ELF-1 (cell line): Measurements from ENCODE around the gene AKAP6.

Experiments
- DNase-seq: peaks from one replicate; pipeline ENCODE4 v3.0.0-alpha.2; 2016; ENCODE audit warnings: low read depth, low spot score

The AKAP6 gene, protein sequence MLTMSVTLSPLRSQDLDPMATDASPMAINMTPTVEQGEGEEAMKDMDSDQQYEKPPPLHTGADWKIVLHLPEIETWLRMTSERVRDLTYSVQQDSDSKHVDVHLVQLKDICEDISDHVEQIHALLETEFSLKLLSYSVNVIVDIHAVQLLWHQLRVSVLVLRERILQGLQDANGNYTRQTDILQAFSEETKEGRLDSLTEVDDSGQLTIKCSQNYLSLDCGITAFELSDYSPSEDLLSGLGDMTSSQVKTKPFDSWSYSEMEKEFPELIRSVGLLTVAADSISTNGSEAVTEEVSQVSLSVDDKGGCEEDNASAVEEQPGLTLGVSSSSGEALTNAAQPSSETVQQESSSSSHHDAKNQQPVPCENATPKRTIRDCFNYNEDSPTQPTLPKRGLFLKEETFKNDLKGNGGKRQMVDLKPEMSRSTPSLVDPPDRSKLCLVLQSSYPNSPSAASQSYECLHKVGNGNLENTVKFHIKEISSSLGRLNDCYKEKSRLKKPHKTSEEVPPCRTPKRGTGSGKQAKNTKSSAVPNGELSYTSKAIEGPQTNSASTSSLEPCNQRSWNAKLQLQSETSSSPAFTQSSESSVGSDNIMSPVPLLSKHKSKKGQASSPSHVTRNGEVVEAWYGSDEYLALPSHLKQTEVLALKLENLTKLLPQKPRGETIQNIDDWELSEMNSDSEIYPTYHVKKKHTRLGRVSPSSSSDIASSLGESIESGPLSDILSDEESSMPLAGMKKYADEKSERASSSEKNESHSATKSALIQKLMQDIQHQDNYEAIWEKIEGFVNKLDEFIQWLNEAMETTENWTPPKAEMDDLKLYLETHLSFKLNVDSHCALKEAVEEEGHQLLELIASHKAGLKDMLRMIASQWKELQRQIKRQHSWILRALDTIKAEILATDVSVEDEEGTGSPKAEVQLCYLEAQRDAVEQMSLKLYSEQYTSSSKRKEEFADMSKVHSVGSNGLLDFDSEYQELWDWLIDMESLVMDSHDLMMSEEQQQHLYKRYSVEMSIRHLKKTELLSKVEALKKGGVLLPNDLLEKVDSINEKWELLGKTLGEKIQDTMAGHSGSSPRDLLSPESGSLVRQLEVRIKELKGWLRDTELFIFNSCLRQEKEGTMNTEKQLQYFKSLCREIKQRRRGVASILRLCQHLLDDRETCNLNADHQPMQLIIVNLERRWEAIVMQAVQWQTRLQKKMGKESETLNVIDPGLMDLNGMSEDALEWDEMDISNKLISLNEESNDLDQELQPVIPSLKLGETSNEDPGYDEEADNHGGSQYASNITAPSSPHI (N-terminal part only)

DNA sequence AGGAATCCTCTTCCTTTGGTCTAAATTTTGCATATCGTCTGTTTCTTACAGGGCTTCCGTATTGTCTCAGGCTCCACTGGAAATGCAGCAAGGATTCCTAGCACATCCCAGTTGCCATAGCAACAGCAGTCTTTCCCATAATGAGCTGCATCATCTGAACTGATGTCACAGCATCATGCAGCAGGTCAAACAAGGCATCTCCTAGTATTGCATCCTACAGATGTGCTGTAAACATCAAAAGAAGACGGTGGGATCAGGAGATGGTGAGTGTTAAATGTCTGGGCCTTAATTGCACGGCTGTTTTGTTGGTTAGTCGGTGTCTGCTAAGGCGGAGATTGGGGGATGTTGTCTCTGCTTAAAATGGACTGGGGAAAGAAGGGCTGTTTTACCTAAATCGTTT lies at the start of gene AKAP6:
TSS of gene AKAP6 (plus strand) at position 153 of the 400 bp plus-strand sequence. CDS start 104,196 bp downstream, outside the sequence.
- DNase-seq: peak; percentile 34

DNA sequence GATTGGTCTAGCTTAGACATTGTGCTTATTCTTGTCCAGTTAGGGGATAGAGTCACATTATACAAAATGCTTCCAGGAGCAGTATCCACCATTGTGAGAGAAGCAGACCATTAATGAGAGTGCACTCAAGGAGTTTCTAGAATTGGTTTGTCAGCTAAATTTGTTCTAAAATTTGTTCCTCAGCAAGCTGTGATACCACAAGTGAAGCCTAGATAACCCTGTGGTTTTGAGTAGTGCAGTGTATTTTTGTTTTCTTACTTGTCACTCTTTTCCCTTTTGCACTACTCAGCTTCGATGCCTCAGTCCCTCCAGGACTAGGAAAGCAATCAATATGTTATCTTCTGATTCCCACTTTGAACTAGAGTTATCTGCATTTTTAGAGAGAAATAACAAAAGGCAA lies 42.5 kb upstream of the AKAP6 start:
- DNase-seq: no peak

DNA sequence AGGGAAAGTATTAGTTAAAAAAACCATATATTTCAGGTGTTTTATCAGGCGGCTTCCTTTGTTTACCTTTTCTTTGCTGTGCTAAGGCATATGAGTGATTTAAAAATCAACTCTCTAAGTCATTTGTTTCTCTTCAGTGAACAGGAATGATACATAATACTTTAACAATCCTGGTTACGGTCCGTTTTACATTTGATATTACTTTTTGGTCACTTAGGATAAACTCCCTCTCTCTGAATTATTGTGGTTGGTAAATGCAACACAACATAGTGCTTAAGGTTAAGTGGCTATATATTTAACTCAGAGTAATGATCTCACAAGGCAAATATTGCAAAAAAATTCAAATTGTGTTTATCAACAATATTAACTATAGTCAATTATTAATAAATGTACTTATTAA lies 32.7 kb upstream of the AKAP6 start:
- no peak for DNase-seq

DNA sequence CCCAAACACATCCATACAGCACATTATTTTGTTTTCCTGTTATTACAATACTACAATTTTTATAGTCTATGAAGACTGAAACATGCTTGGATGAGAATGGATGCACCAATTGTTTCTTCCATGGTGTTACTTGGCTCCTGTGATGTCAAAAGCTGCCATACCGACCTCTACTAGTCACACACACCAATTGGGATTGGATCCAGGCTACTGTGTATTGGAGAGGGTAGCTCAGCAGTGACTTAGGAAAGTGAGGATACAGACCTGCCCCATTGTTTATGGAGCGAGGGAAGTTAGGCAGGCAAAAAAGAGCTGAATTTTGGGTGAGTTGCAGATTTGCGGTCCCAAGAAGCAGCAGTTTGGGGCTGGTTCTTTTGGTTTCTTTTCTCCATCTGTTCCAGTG lies 30.8 kb upstream of the AKAP6 start:
- DNase-seq: no peak

DNA sequence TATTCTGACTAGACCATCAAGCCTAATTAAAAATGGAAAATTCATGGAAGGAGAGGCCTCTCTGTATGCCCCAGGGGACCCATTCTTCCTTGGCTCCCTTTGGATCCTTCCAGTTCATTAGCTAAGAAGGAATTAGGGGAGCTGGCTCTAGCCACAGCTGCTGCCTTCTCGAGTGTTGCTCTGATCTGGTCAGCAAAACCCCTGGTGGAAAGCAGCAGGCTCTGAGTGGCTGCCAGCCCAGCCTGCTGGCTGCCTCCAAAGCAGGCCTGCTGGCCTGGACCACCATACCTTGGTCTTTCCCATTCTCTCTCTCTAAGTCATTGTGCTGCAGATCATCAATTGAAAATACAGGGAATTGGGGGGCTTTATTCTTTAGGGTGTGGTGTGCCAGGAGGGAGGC lies 29.0 kb upstream of the AKAP6 start:
- no peak for DNase-seq

DNA sequence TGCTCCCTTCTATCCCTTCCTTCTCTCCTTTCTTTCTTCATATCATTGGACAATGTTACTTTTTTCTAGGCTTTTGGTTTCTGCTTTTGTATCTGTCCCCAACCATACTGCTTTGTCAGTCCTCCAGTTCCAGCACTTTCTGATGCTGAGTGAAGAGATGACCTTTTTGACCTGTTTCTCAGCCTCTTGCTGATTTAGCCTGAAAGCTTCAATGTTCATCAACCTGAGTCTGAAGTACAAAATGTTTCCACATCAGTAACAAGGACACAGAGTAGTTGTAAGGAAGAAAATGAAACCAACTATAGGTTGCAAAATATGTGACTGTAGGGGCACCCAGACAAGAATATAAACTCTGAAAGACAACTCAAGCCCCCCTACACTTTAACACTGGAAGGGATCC lies 25.2 kb upstream of the AKAP6 start:
- DNase-seq: no peak

DNA sequence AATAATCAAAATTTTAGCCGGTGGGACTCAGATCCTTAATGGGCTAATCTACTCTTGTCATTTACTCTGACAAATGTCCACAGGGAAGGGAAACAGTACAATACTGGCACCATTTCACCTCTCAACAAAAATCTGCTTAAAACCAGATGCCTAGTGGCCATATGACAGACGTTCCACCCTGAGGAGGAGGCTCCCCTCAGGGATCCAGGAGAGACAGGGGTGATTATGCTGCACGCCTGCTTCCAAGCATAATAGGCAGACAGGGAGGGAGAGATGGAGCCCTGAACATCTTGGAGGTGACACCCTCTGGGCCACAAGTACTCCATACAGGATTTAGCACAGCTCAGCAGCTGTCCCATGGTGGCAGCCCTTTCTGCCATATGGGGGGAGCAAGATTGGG lies 24.8 kb upstream of the AKAP6 start:
- DNase-seq: no peak

DNA sequence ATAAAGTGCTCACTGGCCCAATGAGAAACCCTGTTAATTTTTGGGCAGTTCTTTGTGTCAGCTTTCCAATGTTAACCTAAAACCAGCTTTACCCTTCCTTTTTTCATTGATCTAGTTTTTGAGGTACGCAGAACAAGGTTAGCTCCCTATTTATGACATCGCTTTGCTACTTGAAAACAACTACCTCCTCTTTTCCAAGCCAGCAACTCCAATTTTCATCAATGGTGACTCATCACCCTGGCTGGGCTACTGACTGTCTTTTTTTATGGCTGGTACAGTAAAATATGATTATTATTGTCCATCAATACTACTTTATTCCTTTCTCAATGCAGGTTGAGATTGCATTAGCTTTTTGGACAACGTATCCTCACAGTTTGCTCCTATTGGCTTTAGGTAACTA lies 22.5 kb upstream of the AKAP6 start:
- DNase-seq: no peak

DNA sequence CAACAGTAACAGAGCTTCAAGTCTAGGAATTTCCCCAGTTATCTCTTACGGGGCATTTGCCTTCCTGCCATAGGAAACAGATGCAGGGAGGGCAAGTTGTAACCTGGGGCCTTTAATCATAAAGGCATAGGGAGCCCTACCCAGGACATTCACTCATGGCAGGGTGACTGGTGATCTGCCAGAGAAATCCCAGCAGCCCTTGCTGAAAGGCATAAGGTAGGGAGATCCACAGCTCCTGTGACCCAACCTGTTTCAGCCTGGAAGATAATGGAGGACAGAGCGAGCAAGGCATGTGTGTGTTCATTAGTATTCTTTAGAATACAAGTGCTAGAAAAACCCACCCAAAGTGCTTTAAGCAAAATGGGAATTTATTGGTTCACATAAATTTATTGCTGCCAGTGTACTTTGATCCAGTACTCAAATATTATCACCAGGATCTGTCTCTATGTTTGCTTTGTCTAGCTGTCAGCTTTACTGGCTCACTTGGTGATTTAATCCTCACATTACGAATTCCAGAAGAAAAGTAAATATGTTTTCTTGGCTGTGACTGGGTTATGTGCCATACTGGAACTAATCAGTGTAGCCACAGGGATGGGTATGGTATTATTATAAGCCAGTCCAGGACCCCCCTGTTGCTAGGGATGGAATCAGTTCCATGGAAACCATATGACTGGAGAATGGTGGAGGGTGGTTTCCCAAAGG lies 21.1 kb upstream of the AKAP6 start:
- no peak for DNase-seq

DNA sequence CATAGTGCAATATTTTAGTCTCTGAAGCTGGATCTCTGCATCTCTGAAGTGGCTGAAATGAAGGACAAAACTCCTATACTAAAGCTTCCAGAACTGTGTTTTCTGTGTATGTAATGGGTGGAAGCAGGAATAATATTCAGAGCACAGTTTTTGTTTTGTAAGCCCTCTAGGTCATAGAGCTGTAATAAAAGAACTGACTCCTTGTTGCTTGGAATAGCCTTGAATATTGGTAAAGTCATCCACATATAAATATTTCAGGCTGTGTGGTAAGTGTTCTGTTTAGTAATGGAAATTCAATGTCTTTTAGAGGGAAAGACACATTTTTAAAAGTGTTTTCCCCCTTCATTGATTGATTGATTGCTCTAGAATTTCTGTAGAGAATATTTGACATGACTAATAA lies 18.2 kb upstream of the AKAP6 start:
- no peak for DNase-seq

DNA sequence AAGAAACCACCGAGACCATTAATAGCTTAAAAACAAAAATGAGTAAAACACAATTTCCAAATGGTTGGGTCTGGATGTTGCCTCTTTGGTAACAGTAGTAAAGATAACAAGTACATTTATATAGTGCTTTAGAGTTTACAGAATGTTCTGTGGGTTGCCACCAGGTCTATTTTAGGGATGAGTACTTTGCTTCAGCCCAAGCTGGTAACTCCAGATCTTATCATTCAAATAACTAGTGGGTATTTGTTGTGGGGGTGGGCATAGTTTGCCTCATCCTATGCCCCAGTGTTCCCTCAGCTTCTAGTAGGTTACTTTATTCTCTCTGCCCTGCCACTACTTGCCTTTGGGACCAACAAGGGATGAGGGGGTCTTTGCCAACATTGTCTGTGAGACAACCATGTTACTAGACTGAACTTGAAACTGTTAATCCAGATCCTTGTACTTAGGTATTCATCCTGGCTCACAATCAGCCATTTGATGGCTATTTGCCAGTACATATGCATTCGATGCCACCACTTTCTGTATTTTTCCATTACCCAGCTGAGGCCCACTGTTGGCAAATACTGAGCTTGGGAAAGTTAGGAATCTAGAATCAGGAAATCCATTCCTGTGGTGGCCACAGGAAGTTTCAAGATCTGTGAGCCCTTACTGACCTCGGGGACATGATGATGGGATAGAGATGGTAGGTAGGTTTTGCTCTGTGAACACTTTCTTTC lies 17.6 kb upstream of the AKAP6 start:
- DNase-seq: no peak

DNA sequence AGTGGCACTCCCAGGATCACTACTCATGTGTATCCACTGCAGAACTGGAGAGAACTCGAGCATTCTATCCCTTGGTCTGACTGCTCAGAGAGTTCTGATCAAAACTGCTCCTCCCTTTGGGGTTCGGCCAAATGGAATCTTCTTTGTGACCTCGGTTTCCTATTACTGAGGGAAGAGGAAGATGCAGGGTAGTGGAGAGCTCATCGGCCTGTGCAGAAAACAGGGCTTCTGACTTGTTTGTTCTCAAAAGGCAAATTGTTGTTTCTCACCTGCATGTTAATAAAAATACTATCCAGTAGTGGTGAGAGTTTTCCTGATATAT lies 17.1 kb upstream of the AKAP6 start:
- no peak for DNase-seq

DNA sequence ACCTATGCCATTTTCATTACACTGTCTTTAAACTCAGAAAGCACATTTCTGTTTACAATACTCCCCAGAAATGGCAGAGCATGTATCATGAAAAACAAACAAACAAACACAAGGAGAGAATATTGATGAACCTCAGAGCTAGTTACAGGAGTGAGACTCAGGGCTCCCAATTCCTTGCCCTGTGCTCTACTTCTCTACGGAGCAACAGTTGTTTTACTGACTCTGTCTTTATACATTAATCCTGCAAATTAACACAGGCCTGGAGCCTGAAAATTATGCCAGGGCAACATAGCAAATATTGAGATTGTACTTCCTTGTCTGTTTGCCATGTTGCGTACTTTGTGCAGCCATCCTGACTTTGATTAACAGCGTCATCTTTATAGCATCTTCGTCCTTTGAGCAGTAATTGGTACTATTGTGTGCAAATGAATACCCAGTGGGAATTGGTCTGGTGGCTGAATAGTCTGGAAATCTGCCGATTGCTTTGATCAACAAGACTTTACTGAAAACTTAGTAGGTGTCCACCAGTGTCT lies 15.2 kb upstream of the AKAP6 start:
- no peak for DNase-seq

DNA sequence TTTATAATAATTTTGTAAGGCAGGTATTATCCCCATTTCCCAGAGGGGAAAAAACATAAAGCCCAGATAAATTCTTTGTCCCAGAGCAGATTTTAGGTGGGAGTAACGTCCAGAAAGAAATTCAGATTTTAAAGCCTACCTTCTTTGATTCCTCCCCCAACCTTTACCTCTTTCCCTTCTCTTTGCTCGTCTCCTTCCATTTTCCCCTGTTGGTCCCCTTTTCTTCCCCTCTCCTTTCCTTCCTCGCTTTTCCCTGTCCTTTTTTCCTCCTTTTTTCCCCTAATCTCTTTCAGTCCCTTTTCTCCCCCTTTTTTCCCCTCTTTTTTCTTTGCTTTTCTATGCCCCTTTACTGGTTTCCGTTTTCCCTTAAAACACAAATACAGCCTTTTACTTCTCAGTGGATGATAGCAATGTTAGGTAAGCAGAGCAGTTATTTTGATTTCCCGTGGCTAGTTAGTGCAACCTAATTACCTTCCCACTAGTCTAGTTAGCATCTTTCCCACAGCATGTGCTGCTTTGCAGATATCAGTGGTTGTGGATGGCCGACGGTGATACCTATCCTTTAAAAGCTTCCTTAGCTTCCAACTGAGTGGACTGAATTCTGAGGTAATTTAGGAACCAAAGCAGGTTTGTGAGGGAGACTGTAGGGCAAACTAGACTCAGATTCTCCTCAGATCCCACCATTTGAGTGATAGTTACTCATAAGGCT lies 10.9 kb upstream of the AKAP6 start:
- DNase-seq: no peak

DNA sequence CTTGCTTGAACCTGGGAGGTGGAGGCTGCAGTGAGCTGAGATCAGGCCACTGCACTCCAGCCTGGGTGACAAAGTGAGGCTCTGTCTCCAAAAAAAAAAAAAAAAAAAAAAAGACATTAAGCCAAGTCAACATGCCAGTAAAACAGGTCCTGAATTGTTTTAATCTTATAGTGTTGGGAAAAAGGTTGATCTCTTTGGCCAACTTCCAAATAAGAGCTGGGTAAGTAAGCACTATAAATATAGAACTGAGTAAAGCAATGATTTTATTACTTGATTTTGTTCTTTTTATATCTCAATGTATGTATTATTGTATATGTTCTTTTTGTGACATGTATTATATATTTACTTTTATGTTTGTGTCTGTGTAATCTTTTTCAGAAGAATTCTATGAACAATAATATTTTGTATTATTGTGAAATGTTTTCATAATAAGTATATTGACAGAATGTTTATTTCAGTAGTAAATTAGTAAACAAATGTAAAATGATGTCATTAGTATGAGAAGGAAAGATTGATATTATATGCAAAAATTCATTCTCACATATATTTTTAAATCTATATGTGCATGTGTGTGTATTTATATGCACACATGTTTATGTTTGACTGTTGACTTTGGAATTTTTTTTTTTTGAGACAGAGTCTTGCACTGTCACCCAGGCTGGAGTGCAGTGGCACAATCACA lies 9.6 kb upstream of the AKAP6 start:
- no peak for DNase-seq

DNA sequence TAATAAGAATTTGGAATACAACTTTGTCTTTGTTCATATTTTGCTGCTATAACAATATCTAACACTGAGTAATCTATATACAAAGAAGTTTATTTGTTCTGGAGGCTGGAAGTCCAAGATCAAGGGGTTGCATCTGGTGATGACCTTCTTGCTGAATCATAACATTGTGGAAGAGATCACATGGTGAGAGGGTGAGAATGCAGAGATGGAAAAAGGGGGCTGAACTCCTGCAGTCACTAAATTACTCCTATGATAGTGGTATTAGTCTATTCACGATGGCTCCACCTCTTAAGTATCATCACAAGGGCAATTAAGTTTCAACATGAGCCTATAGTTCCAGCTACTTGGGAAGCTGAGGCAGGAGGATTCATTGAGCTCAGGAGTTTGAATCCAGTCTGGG lies 4.5 kb upstream of the AKAP6 start:
- no peak for DNase-seq

DNA sequence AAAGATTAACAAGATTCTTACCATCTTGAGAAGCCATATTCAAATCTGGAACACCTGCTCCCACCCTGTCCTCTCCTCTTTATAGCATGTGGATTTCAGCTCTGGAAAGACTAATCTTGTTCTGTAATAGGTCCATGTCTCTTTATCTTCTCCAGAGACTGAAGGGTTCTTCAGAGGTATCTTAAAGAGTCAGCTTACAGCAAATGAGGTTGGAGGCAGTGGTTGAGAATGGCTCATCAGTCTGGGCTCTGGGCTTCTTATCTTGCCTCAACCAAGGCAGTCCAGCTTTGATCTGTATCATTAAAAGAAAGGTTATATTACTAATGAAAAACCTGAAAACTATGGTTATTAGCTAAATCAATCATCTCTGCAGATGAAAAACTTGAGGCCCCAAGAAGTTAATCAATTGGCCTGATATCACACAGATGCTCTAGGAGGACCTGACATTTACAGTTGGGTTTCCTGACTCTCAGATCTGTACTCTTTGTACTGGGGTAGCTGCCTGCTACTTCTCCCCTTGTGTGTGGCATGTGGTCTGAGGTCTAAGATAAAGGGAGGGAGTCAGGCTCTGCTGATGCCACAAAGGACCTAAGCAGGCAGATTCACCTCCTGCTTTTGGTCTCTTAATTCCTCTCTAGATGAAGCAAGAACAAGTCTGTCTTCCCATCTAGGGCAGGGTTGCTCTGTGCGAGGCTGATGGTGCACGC lies 1.7 kb upstream of the AKAP6 start:
- DNase-seq: no peak

DNA sequence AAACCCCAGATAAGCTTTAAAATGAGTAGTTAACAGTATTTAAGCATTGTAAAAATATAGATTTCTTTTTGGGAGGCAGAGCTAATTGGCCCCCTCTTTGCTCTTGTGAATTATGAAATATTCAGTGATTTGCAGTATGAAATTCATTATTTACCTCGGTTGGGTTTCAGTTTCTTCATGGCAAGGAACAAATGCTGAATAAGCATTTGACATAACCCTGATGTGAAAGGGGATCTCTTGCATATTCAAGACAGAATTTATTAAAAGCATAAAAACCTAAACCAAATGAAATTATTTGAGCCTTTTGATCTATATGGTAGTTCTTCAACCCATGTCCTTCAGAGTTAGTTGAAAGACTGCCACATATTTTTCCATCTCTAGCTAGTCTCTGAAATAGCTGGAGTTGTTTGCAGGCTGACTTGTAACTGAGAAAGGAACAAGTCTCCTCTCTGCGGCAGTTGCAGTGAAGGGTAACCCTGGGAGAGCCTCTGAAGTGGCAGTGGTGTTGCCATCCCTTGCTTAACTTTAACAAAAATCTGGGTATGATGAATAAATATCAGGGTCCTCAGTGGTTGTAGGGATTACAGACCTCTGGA lies 690 bp downstream of the AKAP6 start:
- DNase-seq: no peak
